Mucosa of descending colon (tissue), 3 donors: ENCODE data around the gene DBNDD1. TPM values are rescaled to one million over a fixed set of nuclear protein-coding genes. Genes with fewer than 3 reads are reported as not detected.

ENCODE experiments used
- ATAC-seq: fragments of 200-7000 bp; cut with Tn5 transposase; one replicate; pipeline ENCODE4 v1.9.1; 2020; ENCODE audit warnings: mild to moderate bottlenecking, moderate library complexity
- DNase-seq, 3 donors: peaks; one replicate each; pipeline ENCODE4 v3.0.0-alpha.2; 2020
- H3K36me3 ChIP-seq: fragments of 200-600 bp; one replicate; pipeline ENCODE4 v1.8.0; 2021; ENCODE audit warnings: low read depth, mild to moderate bottlenecking
- H3K4me1 ChIP-seq: fragments of 200-600 bp; one replicate; pipeline ENCODE4 v1.8.0; 2021; ENCODE audit warnings: low read depth, mild to moderate bottlenecking
- H3K4me3 ChIP-seq: fragments of 200-600 bp; one replicate; pipeline ENCODE4 v1.8.0; 2021; ENCODE audit warnings: mild to moderate bottlenecking
- H3K9me3 ChIP-seq: fragments of 200-600 bp; one replicate; pipeline ENCODE4 v1.8.0; 2021; ENCODE audit warnings: mild to moderate bottlenecking
- CTCF ChIP-seq: fragments of 200-600 bp; IDR thresholded peaks from one replicate; pipeline ENCODE4 v1.8.0; 2022; ENCODE audit warnings: antibody characterized with exemption, mild to moderate bottlenecking
- intact Hi-C, 2 donors: fragments of 100-400 bp; cut with DNase I in 1 of 2; cut with micrococcal nuclease in 1 of 2; formaldehyde crosslinking; loops; one replicate each; pipeline versions ENCODE4 v1.11.0 to v1.11.1; 2022; cut with DNase I, micrococcal nuclease
- total RNA-seq, 3 donors: library from RNA; stranded (reverse); fragmentation: NEBNext Ultra II Directional in 2 of 3; extraction: Animal tissue kit (Norgen Biotek cat#: 25700) in 2 of 3; gene quantifications; one replicate each; pipeline versions ENCODE4 v1.2.1 to v1.2.4, GENCODE V29; 2021 to 2023
- donor health status: DM: no; HTN: no; CAD: no; lungs with moderate emphysema.
- donor health status: DM: no; HTN: no; CAD: no.
- donor health status: DM: no; HTN: yes; CAD: no.

The DBNDD1 gene
- total RNA-seq, 3 donors from 2014 or later: 1.7 to 3.0 (median 2.0) TPM

GRCh38 chr16:90041896-90042473, 22.7 kb upstream of the DBNDD1 start:
- ATAC-seq (no peak), DNase-seq (no peak)
- Histone ChIP-seq H3K4me1 (peaks cover 14% of the 10 kb centered on the region), H3K9me3 (no peaks in the 10 kb centered on the region), H3K36me3 (peaks cover 4% of the 10 kb centered on the region), H3K4me3 (no peak overlapping the region)
- intact Hi-C loops: no loop called here
- TF ChIP-seq CTCF: no peak

GRCh38 chr16:90040152-90041023, 21.1 kb upstream of the DBNDD1 start:
- no peak for TF ChIP-seq CTCF
- intact Hi-C loops: no loop called here
- H3K4me1 ChIP-seq: peaks cover 9% of the 10 kb centered on the region
- DNase-seq (no peak), ATAC-seq (no peak)
- no peaks in the 10 kb centered on the region for H3K9me3 ChIP-seq
- no peak overlapping the region for H3K4me3 ChIP-seq
- H3K36me3 ChIP-seq: peaks cover 4% of the 10 kb centered on the region

- no peak for ATAC-seq
- no peaks in the 10 kb centered on the region for H3K9me3 ChIP-seq
- intact Hi-C loops: no loop called here
- no peaks in the 10 kb centered on the region for H3K4me1 ChIP-seq
- no peak for TF ChIP-seq CTCF
- no peak overlapping the region for H3K4me3 ChIP-seq
- no peak for DNase-seq
- peaks cover 4% of the 10 kb centered on the region for H3K36me3 ChIP-seq
Measured at GRCh38 chr16:90037276-90037675, 18.0 kb upstream of the DBNDD1 start.

GRCh38 chr16:90035902-90036301, 16.6 kb upstream of the DBNDD1 start:
- peaks cover 4% of the 10 kb centered on the region for H3K36me3 ChIP-seq
- H3K4me3 ChIP-seq: no peak overlapping the region
- H3K4me1 ChIP-seq: no peaks in the 10 kb centered on the region
- no peaks in the 10 kb centered on the region for H3K9me3 ChIP-seq
- ATAC-seq (no peak), DNase-seq (no peak)
- intact Hi-C loops: no loop called here
- no peak for TF ChIP-seq CTCF

- ATAC-seq: no peak
- no peak for TF ChIP-seq CTCF
- H3K36me3 ChIP-seq: peaks cover 4% of the 10 kb centered on the region
Measured at GRCh38 chr16:90034504-90034903, 15.2 kb upstream of the DBNDD1 start.

More at GRCh38 chr16:90034504-90034903, 15.2 kb upstream of the DBNDD1 start:
- no peaks in the 10 kb centered on the region for H3K4me1 ChIP-seq
- no peak for DNase-seq
- intact Hi-C loops: no loop called here
- H3K9me3 ChIP-seq: no peaks in the 10 kb centered on the region
- no peak overlapping the region for H3K4me3 ChIP-seq
